HG03135 (cell line): ENCODE measurements around the gene AP4M1.

Source experiments
- ATAC-seq: cut with Tn5 transposase; IDR thresholded peaks from one replicate; pipeline ENCODE4 v1.9.1; 2021; ENCODE audit warnings: mild to moderate bottlenecking, moderate library complexity; ENCODE audit not compliant: unreplicated experiment

AP4M1 gene

DNA sequence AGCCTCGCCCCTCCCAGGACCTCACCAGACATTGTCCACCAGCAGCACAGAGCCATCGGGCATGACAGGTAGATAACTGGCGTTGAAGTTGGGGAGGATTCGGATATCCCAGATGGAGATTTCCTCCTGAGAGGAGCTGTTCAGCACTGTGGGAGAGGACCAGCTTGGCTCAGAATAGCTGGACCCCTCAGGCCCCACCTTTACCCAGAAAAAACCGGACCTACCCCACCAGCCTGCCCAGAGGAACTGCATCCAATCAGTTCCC, 55.6 kb downstream of the AP4M1 start:
- ATAC-seq = no peak

DNA sequence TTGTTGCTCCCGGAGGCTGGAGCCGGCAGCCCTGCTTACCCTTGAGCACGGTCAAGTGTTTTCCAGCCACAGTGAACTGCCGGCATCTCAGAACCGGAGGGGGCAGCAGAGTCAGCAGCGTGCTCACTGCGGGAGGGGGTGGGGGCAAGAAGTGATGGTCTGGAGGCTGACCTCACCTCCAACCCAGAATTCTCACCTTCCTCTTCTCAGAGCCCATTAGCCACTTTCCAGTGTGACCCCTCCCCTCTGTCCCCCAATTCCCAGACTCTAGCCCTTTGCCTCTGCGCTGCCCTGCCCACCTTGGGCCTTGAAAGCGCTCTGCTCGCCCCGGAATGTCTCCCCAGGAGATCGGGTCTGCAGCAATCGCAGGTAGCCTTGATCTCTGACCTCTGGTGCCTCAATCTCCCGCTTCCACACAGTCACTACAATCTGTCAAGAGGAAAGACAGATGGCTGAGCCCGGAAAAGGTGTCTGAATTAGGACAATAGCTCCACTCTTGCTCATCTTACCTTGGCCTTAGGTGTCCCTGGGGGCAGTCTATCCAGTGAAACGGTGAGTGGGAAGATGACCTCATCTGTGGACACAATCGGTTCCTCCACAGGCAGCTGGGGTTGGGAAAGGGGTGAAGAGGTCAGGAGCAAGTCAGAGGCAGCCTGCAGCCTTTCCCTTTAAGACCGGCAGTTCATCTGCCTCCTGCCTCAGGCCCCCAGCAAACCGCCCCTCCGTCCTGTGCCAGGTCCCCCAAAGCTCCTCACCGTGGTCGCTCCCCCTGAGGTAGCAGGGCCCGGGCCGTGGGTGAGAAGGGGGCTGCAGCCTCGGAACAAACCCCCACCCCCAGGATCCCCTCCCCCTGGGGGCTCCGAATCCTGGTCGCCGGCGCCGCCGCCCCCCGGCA, 56.1 kb downstream of the AP4M1 start:
- ATAC-seq = no peak
